Tibial nerve (tissue), 4 donors: ENCODE data around the gene ADI1.

Experiments
- CTCF ChIP-seq, 5 experiments: fragments of 200-600 bp in 3 of 5; fragments of 450-650 bp in 2 of 5; sonication (generic) in 3 of 5; IDR thresholded peaks; one replicate each; pipeline ENCODE4 v1.5.1; 2016 to 2019; ENCODE audit warnings: antibody characterized with exemption in 5 of 5, mild to moderate bottlenecking in 3 of 5, moderate library complexity in 2 of 5
- EP300 ChIP-seq, 2 donors: sonication (generic); formaldehyde crosslinking; IDR thresholded peaks; one replicate each; pipeline ENCODE4 v1.6.1; 2017; ENCODE audit warnings: antibody characterized with exemption in 2 of 2, mild to moderate bottlenecking in 1 of 2

- TF ChIP-seq CTCF (IDR thresholded peaks at IDR 0.05), result no peak
- peak in 1 of 2 donors; percentile 4 for TF ChIP-seq EP300 (IDR thresholded peaks at IDR 0.05)
Measured at GRCh38 chr2:3493615-3494007, 25.7 kb downstream of the ADI1 start.
